Parathyroid adenoma (tissue), 2 donors: ENCODE data around the gene MGMT.

Experiments
- H2AFZ ChIP-seq: fragments of 300-600 bp; sonication (generic); one replicate; pipeline ENCODE4 v1.7.0; 2017; ENCODE audit warnings: antibody characterized with exemption, mild to moderate bottlenecking
- H3K27ac ChIP-seq: fragments of 300-600 bp; sonication (generic); one replicate; pipeline ENCODE4 v1.7.0; 2017
- H3K27me3 ChIP-seq: fragments of 300-600 bp; sonication (generic); one replicate; pipeline ENCODE4 v1.7.0; 2017; ENCODE audit warnings: low read length; ENCODE audit not compliant: control insufficient read depth, insufficient read depth
- H3K36me3 ChIP-seq: fragments of 300-600 bp; sonication (generic); one replicate; pipeline ENCODE4 v1.7.0; 2017; ENCODE audit warnings: low read length; ENCODE audit not compliant: control insufficient read depth, insufficient read depth
- H3K4me1 ChIP-seq: fragments of 300-600 bp; sonication (generic); one replicate; pipeline ENCODE4 v1.7.0; 2017; ENCODE audit warnings: control low read depth
- H3K4me2 ChIP-seq: fragments of 300-600 bp; sonication (generic); one replicate; pipeline ENCODE4 v1.7.0; 2017; ENCODE audit warnings: low read length
- H3K4me3 ChIP-seq: fragments of 300-600 bp; sonication (generic); one replicate; pipeline ENCODE4 v1.7.0; 2017; ENCODE audit warnings: low read depth, low read length
- H3K79me2 ChIP-seq: fragments of 300-600 bp; sonication (generic); one replicate; pipeline ENCODE4 v1.7.0; 2017; ENCODE audit warnings: control low read depth
- H3K9ac ChIP-seq: fragments of 300-600 bp; sonication (generic); one replicate; pipeline ENCODE4 v1.7.0; 2017; ENCODE audit warnings: mild to moderate bottlenecking
- H3K9me3 ChIP-seq: fragments of 300-600 bp; sonication (generic); one replicate; pipeline ENCODE4 v1.7.0; 2017; ENCODE audit warnings: low read length; ENCODE audit not compliant: control insufficient read depth
- CTCF ChIP-seq: fragments of 300-600 bp; sonication (generic); IDR thresholded peaks from one replicate; pipeline ENCODE4 v1.7.0; 2017; ENCODE audit warnings: antibody characterized with exemption, mild to moderate bottlenecking
- donor health status: primary hyperparathyroidism.

Gene MGMT

GRCh38 chr10:129550076-129550475, 83.0 kb downstream of the MGMT start:
- Histone ChIP-seq H3K36me3 (no peaks in the 10 kb centered on the region), H3K4me3 (no peak overlapping the region), H3K9me3 (no peaks in the 10 kb centered on the region), H2AFZ (no peak overlapping the region), H3K27ac (no peak overlapping the region), H3K79me2 (no peaks in the 10 kb centered on the region), H3K4me1 (no peaks in the 10 kb centered on the region), H3K4me2 (no peak overlapping the region), H3K27me3 (no peaks in the 10 kb centered on the region), H3K9ac (no peak overlapping the region)
- no peak for TF ChIP-seq CTCF

DNA sequence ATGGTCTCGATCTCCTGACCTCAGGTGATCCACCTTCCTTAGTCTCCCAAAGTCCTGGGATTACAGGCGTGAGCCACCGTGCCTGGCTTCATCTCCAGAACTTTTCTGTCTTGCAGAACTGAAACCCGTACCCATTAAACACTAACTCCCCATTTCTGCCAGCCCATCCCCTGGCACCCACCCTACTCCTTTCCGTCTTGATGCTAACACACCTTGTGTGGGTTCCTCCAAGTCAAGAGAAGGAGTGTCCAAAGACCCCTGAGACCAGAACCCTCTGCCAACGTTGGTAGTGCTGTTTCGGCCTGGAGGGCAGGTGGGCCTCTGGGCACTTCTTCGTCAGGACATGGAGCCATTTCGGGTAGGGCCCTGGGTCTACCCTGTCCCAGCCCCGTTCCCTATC, 83.6 kb downstream of the MGMT start:
- TF ChIP-seq CTCF, result no peak

GRCh38 chr10:129552119-129552518, 85.1 kb downstream of the MGMT start:
- Histone ChIP-seq H3K4me2 (no peak overlapping the region), H3K36me3 (no peaks in the 10 kb centered on the region), H3K9me3 (no peaks in the 10 kb centered on the region), H2AFZ (no peak overlapping the region), H3K4me3 (no peak overlapping the region), H3K79me2 (no peaks in the 10 kb centered on the region), H3K27ac (no peak overlapping the region), H3K4me1 (no peaks in the 10 kb centered on the region), H3K9ac (no peak overlapping the region), H3K27me3 (no peaks in the 10 kb centered on the region)
- no peak for TF ChIP-seq CTCF

More for the DNA sequence above, 83.6 kb downstream of the MGMT start:
- Histone ChIP-seq H3K9me3 (no peaks in the 10 kb centered on the region), H3K27me3 (no peaks in the 10 kb centered on the region), H3K79me2 (no peaks in the 10 kb centered on the region), H3K36me3 (no peaks in the 10 kb centered on the region), H2AFZ (no peak overlapping the region), H3K4me2 (no peak overlapping the region), H3K27ac (no peak overlapping the region), H3K4me3 (no peak overlapping the region), H3K4me1 (no peaks in the 10 kb centered on the region), H3K9ac (no peak overlapping the region)

DNA sequence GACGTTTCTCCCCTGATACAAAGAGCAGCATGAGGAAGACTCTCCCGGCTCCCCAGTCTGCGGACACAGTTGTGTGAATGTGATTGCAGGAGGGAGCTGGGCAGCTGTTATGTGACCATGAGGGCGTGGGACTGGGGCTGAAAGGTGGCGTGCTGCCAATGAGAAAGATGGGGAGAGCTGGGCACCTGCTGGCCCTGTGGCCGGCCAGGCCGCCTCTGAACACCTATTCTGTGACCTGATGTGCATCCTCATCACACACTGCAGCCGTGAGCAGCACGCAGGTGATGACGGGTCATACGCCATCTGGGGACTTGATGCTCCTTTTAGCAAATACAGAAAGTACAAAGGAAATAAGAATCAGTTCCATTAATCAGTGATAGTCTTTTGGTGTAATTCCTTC, 86.9 kb downstream of the MGMT start:
- Histone ChIP-seq H3K4me3 (no peak overlapping the region), H3K36me3 (no peaks in the 10 kb centered on the region), H3K9me3 (no peaks in the 10 kb centered on the region), H3K9ac (no peak overlapping the region), H3K27me3 (no peaks in the 10 kb centered on the region), H3K79me2 (no peaks in the 10 kb centered on the region), H3K4me2 (no peak overlapping the region), H3K27ac (no peak overlapping the region), H3K4me1 (no peaks in the 10 kb centered on the region), H2AFZ (no peak overlapping the region)
- no peak for TF ChIP-seq CTCF

DNA sequence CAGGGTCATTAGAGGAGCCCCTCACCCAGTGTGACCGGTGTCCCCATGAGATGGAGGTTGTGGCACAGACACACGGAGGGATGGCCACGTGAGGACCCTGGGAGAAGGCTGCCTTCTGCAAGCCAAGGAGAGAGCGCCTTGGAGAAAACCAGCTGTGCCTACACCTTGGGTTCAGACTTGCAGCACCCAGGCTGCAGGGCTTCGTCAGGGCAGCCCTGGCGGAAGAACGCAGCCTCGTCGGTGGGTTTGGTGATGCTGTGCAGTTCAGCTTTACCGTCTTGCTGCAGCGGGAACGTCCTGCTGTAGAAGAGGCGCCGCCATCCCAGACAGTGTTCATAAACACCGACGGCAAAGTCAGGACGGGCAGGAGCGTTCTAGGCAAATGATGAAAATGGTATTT, 89.3 kb downstream of the MGMT start:
- no peaks in the 10 kb centered on the region for H3K27me3 ChIP-seq
- H3K79me2 ChIP-seq, result no peaks in the 10 kb centered on the region

More for the DNA sequence above, 89.3 kb downstream of the MGMT start:
- TF ChIP-seq CTCF, result no peak
- H3K36me3 ChIP-seq, result no peaks in the 10 kb centered on the region
- H3K9me3 ChIP-seq, result no peaks in the 10 kb centered on the region
- no peak overlapping the region for H2AFZ ChIP-seq
- no peak overlapping the region for H3K9ac ChIP-seq
- H3K4me3 ChIP-seq, result no peak overlapping the region
- no peaks in the 10 kb centered on the region for H3K4me1 ChIP-seq
- no peak overlapping the region for H3K27ac ChIP-seq
- no peak overlapping the region for H3K4me2 ChIP-seq
